BE2C (cell line): ENCODE results near the gene RNF34.
"Not testable (repeated sequence)": the region's sequence is repeated elsewhere in the genome, so short reads cannot be mapped to it uniquely, and the experiment has no call there.

Source experiments
- DNase-seq: peaks from one replicate; pipeline ENCODE4 v3.0.0-alpha.2; 2020
- H3K27me3 ChIP-seq: fragments of 250-450 bp; sonication (Bioruptor Pico); 2 replicates; pipeline ENCODE4 v1.5.1; 2020; ENCODE audit warnings: mild to moderate bottlenecking
- H3K36me3 ChIP-seq: fragments of 250-450 bp; sonication (Bioruptor Pico); 2 replicates; pipeline ENCODE4 v1.5.1; 2020; ENCODE audit warnings: mild to moderate bottlenecking
- H3K4me1 ChIP-seq: fragments of 250-450 bp; sonication (Bioruptor Pico); 2 replicates; pipeline ENCODE4 v1.5.1; 2020
- H3K4me3 ChIP-seq: 2 replicates; pipeline ENCODE4 v1.5.1; 2011; ENCODE audit warnings: low read depth, low read length
- H3K9me3 ChIP-seq: fragments of 250-450 bp; sonication (Bioruptor Pico); 2 replicates; pipeline ENCODE4 v1.5.1; 2020
- CTCF ChIP-seq: IDR thresholded peaks from 2 replicates; pipeline ENCODE4 v1.5.1; 2012; ENCODE audit warnings: mild to moderate bottlenecking, low read depth, low read length

RNF34 gene

GRCh38 chr12:121373755-121374154 is 26.2 kb upstream of the RNF34 start:
- H3K4me3 ChIP-seq = no peak overlapping the region
- TF ChIP-seq CTCF = no peak
- H3K27me3 ChIP-seq = no peaks in the 10 kb centered on the region
- H3K9me3 ChIP-seq = no peaks in the 10 kb centered on the region
- DNase-seq = no peak
- H3K4me1 ChIP-seq = no peaks in the 10 kb centered on the region
- no peaks in the 10 kb centered on the region for H3K36me3 ChIP-seq

GRCh38 chr12:121374336-121374735 is 25.6 kb upstream of the RNF34 start:
- H3K4me1 ChIP-seq, H3K27me3 ChIP-seq, H3K4me3 ChIP-seq, H3K9me3 ChIP-seq, DNase-seq, H3K36me3 ChIP-seq: not testable (repeated sequence)

GRCh38 chr12:121374945-121375584 is 24.9 kb upstream of the RNF34 start:
- H3K36me3 ChIP-seq, H3K4me1 ChIP-seq, H3K9me3 ChIP-seq, DNase-seq, H3K4me3 ChIP-seq, H3K27me3 ChIP-seq: not testable (repeated sequence)

GRCh38 chr12:121376754-121377697 is 22.9 kb upstream of the RNF34 start:
- Histone ChIP-seq H3K27me3 (no peaks in the 10 kb centered on the region), H3K4me3 (no peak overlapping the region), H3K9me3 (no peaks in the 10 kb centered on the region), H3K36me3 (no peaks in the 10 kb centered on the region), H3K4me1 (no peaks in the 10 kb centered on the region)
- DNase-seq = no peak
- no peak for TF ChIP-seq CTCF

- Histone ChIP-seq H3K4me1 (no peaks in the 10 kb centered on the region), H3K27me3 (no peaks in the 10 kb centered on the region), H3K4me3 (no peak overlapping the region), H3K9me3 (no peaks in the 10 kb centered on the region), H3K36me3 (no peaks in the 10 kb centered on the region)
- no peak for DNase-seq
- no peak for TF ChIP-seq CTCF
Measured at GRCh38 chr12:121378736-121379135, 21.2 kb upstream of the RNF34 start.

- no peak for DNase-seq
- Histone ChIP-seq H3K4me3 (no peak overlapping the region), H3K36me3 (no peaks in the 10 kb centered on the region), H3K9me3 (no peaks in the 10 kb centered on the region), H3K27me3 (no peaks in the 10 kb centered on the region), H3K4me1 (no peaks in the 10 kb centered on the region)
- TF ChIP-seq CTCF = no peak
Measured at GRCh38 chr12:121379945-121380344, 20.0 kb upstream of the RNF34 start.

GRCh38 chr12:121383601-121384021 is 16.3 kb upstream of the RNF34 start:
- no peaks in the 10 kb centered on the region for H3K27me3 ChIP-seq
- H3K4me3 ChIP-seq = no peak overlapping the region
- TF ChIP-seq CTCF = no peak
- no peaks in the 10 kb centered on the region for H3K9me3 ChIP-seq
- H3K4me1 ChIP-seq = no peaks in the 10 kb centered on the region; the same call in 1 of the 2 replicates
- H3K36me3 ChIP-seq = no peaks in the 10 kb centered on the region; the same call in 1 of the 2 replicates
- DNase-seq = no peak

GRCh38 chr12:121384891-121385290 is 15.0 kb upstream of the RNF34 start:
- H3K4me3 ChIP-seq, H3K36me3 ChIP-seq, H3K27me3 ChIP-seq, H3K9me3 ChIP-seq, DNase-seq, H3K4me1 ChIP-seq: not testable (repeated sequence)
